Progenitor cell of endocrine pancreas (in vitro differentiated cells): ENCODE measurements around the gene LRRFIP1. TPM values are rescaled to one million over a fixed set of nuclear protein-coding genes. Genes with fewer than 3 reads are reported as not detected.

Experiments
- DNase-seq: peaks from one replicate; pipeline ENCODE4 v3.0.0; 2021; ENCODE audit warnings: low spot score; ENCODE audit not compliant: unreplicated experiment
- H3K27ac Mint-ChIP-seq: 2 replicates; pipeline ENCODE4 v1.8.0; 2021; ENCODE audit warnings: mild to moderate bottlenecking, moderate library complexity, mixed read lengths
- H3K27me3 Mint-ChIP-seq: 2 replicates; pipeline ENCODE4 v1.8.0; 2021; ENCODE audit warnings: mixed read lengths
- H3K36me3 Mint-ChIP-seq: 2 replicates; pipeline ENCODE4 v1.8.0; 2022; ENCODE audit warnings: mixed read lengths; ENCODE audit not compliant: insufficient read depth
- H3K4me1 Mint-ChIP-seq: 2 replicates; pipeline ENCODE4 v1.8.0; 2021; ENCODE audit warnings: low read depth, mixed read lengths
- H3K4me3 Mint-ChIP-seq: 2 replicates; pipeline ENCODE4 v1.8.0; 2021; ENCODE audit warnings: low read depth, mild to moderate bottlenecking, moderate library complexity, mixed read lengths
- H3K9me3 Mint-ChIP-seq: 2 replicates; pipeline ENCODE4 v1.8.0; 2021; ENCODE audit warnings: low read depth, mixed read lengths
- total RNA-seq: library from RNA; stranded (reverse); gene quantifications from 2 replicates; pipeline ENCODE4 v1.2.1, GENCODE V29; 2021
- TF ChIP-seq, protein P1 (sequence below): fragments of 200-600 bp; sonication (generic); IDR thresholded peaks from one replicate; pipeline ENCODE4 v1.5.0; 2021; ENCODE audit warnings: antibody characterized with exemption, mild to moderate bottlenecking; ENCODE audit not compliant: unreplicated experiment

LRRFIP1 gene
- total RNA-seq, 1 donor from 2014 or later, result 68.6 TPM

DNA sequence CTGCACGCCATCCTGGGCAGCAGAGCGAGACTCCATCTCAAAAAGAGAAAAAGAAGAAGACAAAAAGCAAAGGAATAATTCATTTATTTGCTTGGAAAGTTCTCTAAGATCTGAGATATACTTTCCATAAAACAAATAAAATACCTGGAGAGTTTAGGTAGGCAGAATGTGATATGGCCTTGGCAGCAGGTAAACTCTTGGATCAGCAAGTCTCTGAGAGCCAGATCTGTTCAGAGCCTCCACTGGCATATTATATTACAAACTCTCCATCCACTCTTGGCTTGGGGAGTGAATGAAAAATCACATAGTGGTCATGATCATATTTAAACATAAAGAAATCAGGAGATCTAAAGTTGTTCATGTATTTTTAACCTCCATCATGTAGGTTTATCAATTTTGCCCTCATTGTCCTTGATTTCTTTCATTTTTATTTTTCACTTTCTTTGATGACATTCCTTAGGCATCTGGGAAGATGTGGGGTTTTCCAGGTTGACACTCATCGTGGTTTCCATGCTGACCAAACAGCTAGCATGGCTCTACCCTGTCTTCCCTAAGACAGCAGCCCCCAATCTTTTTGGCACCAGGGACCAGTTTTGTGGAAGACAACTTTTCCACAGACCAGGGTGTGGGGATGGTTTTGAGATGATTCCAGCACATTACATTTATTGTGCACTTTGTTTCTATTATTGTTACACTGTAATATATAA lies 10.2 kb downstream of the LRRFIP1 start:
- no peak for DNase-seq
- H3K4me3 Mint-ChIP-seq, result no peak overlapping the region
- H3K9me3 Mint-ChIP-seq, result peaks cover 9% of the 10 kb centered on the region
- no peak overlapping the region for H3K27ac Mint-ChIP-seq
- peaks cover 2% of the 10 kb centered on the region for H3K4me1 Mint-ChIP-seq
- TF ChIP-seq, protein P1, sequence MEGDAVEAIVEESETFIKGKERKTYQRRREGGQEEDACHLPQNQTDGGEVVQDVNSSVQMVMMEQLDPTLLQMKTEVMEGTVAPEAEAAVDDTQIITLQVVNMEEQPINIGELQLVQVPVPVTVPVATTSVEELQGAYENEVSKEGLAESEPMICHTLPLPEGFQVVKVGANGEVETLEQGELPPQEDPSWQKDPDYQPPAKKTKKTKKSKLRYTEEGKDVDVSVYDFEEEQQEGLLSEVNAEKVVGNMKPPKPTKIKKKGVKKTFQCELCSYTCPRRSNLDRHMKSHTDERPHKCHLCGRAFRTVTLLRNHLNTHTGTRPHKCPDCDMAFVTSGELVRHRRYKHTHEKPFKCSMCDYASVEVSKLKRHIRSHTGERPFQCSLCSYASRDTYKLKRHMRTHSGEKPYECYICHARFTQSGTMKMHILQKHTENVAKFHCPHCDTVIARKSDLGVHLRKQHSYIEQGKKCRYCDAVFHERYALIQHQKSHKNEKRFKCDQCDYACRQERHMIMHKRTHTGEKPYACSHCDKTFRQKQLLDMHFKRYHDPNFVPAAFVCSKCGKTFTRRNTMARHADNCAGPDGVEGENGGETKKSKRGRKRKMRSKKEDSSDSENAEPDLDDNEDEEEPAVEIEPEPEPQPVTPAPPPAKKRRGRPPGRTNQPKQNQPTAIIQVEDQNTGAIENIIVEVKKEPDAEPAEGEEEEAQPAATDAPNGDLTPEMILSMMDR, result no peak
- H3K36me3 Mint-ChIP-seq, result peaks cover 31% of the 10 kb centered on the region
- no peaks in the 10 kb centered on the region for H3K27me3 Mint-ChIP-seq

DNA sequence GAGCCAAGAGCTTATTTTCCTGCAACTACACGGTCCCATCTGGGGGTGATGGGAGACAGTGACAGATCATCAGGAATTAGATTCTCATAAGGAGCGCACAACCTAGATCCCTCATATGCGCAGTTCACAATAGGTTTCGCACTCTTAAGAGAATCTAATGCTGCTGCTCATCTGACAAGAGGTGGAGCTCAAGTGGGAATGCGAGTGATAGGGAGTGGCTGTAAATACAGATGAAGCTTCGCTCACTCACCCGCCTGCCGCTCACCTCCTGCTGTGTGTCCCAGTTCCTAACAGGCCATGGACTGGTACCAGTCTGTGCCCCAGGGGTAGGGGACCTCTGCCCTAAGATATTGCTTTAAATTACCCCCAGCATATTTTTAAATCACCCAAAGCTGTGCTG lies 10.8 kb downstream of the LRRFIP1 start:
- Mint-ChIP-seq H3K4me3 (no peak overlapping the region), H3K27ac (no peak overlapping the region), H3K4me1 (peaks cover 2% of the 10 kb centered on the region), H3K9me3 (peaks cover 9% of the 10 kb centered on the region), H3K36me3 (peaks cover 26% of the 10 kb centered on the region), H3K27me3 (no peaks in the 10 kb centered on the region)
- no peak for DNase-seq
- TF ChIP-seq, protein P1, result no peak

DNA sequence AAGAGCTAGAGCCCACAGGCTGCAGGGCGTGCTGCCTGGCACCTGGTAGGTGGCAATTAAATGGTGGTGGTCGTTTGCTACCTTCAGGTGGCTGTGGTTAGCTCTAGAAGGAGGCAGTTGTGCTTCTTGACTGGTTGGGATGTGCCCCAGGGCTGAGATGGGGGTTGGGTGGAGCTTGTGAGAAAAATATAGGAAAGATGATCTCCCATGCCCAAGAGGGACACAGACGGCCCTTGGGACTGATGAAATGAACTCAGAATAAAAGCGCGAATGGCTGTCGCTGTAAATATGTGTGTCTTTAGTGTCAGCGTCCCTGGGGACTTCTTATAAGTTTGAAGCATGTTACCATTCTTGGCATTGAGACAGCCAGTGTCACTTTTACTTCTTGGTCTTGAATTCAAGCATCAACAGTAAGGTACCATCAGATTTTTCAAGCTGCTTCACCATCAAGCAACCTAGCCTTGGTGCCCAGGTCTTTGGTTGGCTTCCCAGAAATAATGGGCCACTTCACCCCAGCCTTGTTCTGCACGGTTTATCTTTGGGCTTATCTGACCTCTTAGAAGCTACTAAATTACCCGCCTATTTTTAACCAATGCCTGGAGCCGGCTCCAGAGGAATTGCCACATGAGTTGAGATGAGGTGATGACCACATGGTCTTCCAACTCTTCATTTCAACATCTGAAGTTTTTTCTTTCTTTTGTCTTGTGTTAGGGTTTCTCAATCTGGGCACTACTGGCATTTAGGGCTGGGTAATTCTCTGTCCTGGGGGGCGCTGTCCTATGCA lies 11.9 kb downstream of the LRRFIP1 start:
- Mint-ChIP-seq H3K36me3 (peaks cover 23% of the 10 kb centered on the region), H3K27ac (peak overlapping the region; percentile 78)
- DNase-seq, result no peak

DNA sequence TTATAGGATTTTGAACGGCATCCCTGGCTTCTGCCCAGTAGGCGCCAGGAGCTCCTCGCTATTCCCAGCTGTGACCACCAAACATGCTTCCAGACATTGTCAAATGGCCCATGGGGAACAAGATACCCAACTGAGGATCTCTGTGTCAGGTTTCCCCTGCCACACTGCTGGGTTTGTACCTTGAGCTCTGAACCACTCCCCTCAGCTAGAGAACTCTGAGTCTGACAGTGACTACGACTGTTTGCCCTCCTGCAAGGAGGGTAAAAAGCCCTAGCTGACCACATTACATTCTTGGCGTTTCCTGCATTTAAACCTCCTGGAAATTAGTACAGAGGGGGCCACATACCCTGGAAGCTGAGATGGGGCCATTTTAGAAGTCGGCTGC lies 12.4 kb downstream of the LRRFIP1 start:
- Mint-ChIP-seq H3K36me3 (peaks cover 23% of the 10 kb centered on the region), H3K4me3 (no peak overlapping the region), H3K27ac (no peak overlapping the region), H3K9me3 (peaks cover 3% of the 10 kb centered on the region), H3K4me1 (peaks cover 2% of the 10 kb centered on the region), H3K27me3 (no peaks in the 10 kb centered on the region)
- TF ChIP-seq, protein P1, result no peak
- DNase-seq, result no peak

More for the DNA sequence above, 11.9 kb downstream of the LRRFIP1 start:
- peaks cover 2% of the 10 kb centered on the region for H3K4me1 Mint-ChIP-seq
- H3K4me3 Mint-ChIP-seq, result no peak overlapping the region
- H3K27me3 Mint-ChIP-seq, result no peaks in the 10 kb centered on the region
- TF ChIP-seq, protein P1, result no peak
- H3K9me3 Mint-ChIP-seq, result peaks cover 6% of the 10 kb centered on the region

GRCh38 chr2:237640493-237640998 lies 13.2 kb downstream of the LRRFIP1 start:
- Mint-ChIP-seq H3K4me1 (peaks cover 2% of the 10 kb centered on the region), H3K36me3 (peaks cover 24% of the 10 kb centered on the region), H3K27me3 (no peaks in the 10 kb centered on the region), H3K9me3 (no peaks in the 10 kb centered on the region), H3K27ac (no peak overlapping the region), H3K4me3 (no peak overlapping the region)
- TF ChIP-seq, protein P1, result no peak
- no peak for DNase-seq
